ENCODE measurements around the gene FRAS1. TPM values are rescaled to one million over a fixed set of nuclear protein-coding genes. Genes with fewer than 3 reads are reported as not detected.

Gene FRAS1
- total RNA-seq, 8 experiments from 2014 or later = 0.59 to 28.6 (median 5.4) TPM

- in situ Hi-C loops (cut with MboI; ENCODE audit: low pct_unique_long_range_greater_than_20kb in 2 of 9, low sequenced_read_pairs in 9 of 9, unreplicated experiment in 9 of 9) = no loop called here
- 83 to 100% (median 92%) methylated on average over 1 to 2 of the region's 2 CpGs; no CpG with 5 or more reads in 1 of the 10 experiments for WGBS, 10 experiments
- Histone ChIP-seq H3K4me1 (replicated peaks in 1 of 2) (no peaks in the 10 kb centered on the region), H3K4me3 (no peak overlapping the region), H3K27ac (no peak overlapping the region)
- ATAC-seq (replicated peaks in 6 of 8) = no peak
Measured at GRCh38 chr4:78345237-78345636, 288.1 kb downstream of the FRAS1 start.

DNA sequence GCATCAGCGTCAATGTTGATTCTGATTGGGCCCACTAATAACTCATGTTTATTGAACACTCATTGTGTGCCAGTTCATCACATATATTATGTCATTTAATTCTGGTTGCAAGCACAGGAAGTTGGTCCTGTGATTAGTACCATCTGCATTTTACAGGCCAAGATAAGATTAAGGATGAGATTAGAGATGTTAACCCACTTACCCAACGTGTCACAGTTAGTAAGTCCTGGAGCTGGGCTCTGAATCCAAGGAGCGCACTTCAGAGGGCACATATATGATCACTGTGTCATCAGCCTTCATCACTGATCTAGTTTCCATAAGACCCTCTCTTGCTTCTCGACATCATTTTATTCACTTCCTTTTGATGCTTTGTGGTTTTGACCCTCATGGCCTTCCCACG, 289.1 kb downstream of the FRAS1 start:
- in situ Hi-C loops (cut with MboI; ENCODE audit: low pct_unique_long_range_greater_than_20kb in 2 of 9, low sequenced_read_pairs in 9 of 9, unreplicated experiment in 9 of 9) = no loop called here
- WGBS, 10 experiments = 69 to 100% (median 92%) methylated on average over 1 to 5 of the region's 5 CpGs
- Histone ChIP-seq H3K27ac (no peak overlapping the region), H3K4me3 (no peak overlapping the region), H3K4me1 (replicated peaks in 1 of 2) (no peaks in the 10 kb centered on the region)
- ATAC-seq (replicated peaks in 6 of 8) = no peak

DNA sequence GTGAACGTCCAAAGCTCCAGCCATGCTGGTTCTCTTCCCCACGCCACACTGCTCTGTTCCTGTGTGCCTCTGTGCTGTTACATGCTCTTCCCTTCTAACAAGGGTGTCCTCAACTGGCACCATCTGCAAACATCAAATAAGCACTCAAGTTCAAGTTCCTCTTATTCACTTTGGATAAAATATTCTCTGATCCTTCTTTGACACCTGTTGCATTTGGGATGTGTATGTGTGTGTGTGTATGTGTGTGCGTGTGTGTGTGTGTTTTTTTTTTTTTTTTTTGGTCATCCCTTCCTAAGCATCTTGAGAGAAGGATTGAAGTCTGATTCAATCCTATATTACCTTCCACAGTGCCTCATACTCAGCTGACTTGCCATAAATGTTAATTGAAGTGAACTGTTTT, 290.4 kb downstream of the FRAS1 start:
- no peak overlapping the region for H3K4me3 ChIP-seq
- WGBS, 10 experiments = 45 to 100% (median 86%) methylated on average over 1 to 2 of the region's 3 CpGs; no CpG with 5 or more reads in 3 of the 10 experiments
- no peak overlapping the region for H3K27ac ChIP-seq
- no peak for ATAC-seq (replicated peaks in 6 of 8)
- no peaks in the 10 kb centered on the region for H3K4me1 ChIP-seq (replicated peaks in 1 of 2)
- in situ Hi-C loops (cut with MboI; ENCODE audit: low pct_unique_long_range_greater_than_20kb in 2 of 9, low sequenced_read_pairs in 9 of 9, unreplicated experiment in 9 of 9) = no loop called here

- no peak overlapping the region for H3K4me3 ChIP-seq
- H3K27ac ChIP-seq = no peak overlapping the region
- peaks cover 11 to 13% of the 10 kb centered on the region in 2 donors for H3K4me1 ChIP-seq (replicated peaks in 1 of 2)
- in situ Hi-C loops (cut with MboI; ENCODE audit: low pct_unique_long_range_greater_than_20kb in 2 of 9, low sequenced_read_pairs in 9 of 9, unreplicated experiment in 9 of 9) = no loop called here
- 40 to 100% (median 79%) methylated on average over 1 to 3 of the region's 6 CpGs; no CpG with 5 or more reads in 2 of the 10 experiments for WGBS, 10 experiments
- peak in 1 of 8 experiments; percentile 38 for ATAC-seq (replicated peaks in 6 of 8)
Measured at GRCh38 chr4:78353921-78354320, 296.8 kb downstream of the FRAS1 start.

- ATAC-seq (replicated peaks in 6 of 8) = peak in 1 of 8 experiments; percentile 52
- WGBS, 10 experiments = 20 to 91% (median 57%) methylated on average over 1 to 4 of the region's 4 CpGs
- peaks cover 11 to 13% of the 10 kb centered on the region in 2 donors for H3K4me1 ChIP-seq (replicated peaks in 1 of 2)
- H3K4me3 ChIP-seq = no peak overlapping the region
- in situ Hi-C loops (cut with MboI; ENCODE audit: low pct_unique_long_range_greater_than_20kb in 2 of 9, low sequenced_read_pairs in 9 of 9, unreplicated experiment in 9 of 9) = no loop called here
- H3K27ac ChIP-seq = no peak overlapping the region
Measured at GRCh38 chr4:78354782-78355181, 297.7 kb downstream of the FRAS1 start.

- in situ Hi-C loops (cut with MboI; ENCODE audit: low pct_unique_long_range_greater_than_20kb in 2 of 9, low sequenced_read_pairs in 9 of 9, unreplicated experiment in 9 of 9) = no loop called here
- no peak for ATAC-seq (replicated peaks in 6 of 8)
- Histone ChIP-seq H3K4me3 (no peak overlapping the region), H3K27ac (no peak overlapping the region), H3K4me1 (replicated peaks in 1 of 2) (peaks cover 11 to 13% of the 10 kb centered on the region in 2 donors)
- 80 to 100% (median 93%) methylated on average over 1 to 3 of the region's 3 CpGs; no CpG with 5 or more reads in 4 of the 10 experiments for WGBS, 10 experiments
Measured at GRCh38 chr4:78355306-78355705, 298.2 kb downstream of the FRAS1 start.

DNA sequence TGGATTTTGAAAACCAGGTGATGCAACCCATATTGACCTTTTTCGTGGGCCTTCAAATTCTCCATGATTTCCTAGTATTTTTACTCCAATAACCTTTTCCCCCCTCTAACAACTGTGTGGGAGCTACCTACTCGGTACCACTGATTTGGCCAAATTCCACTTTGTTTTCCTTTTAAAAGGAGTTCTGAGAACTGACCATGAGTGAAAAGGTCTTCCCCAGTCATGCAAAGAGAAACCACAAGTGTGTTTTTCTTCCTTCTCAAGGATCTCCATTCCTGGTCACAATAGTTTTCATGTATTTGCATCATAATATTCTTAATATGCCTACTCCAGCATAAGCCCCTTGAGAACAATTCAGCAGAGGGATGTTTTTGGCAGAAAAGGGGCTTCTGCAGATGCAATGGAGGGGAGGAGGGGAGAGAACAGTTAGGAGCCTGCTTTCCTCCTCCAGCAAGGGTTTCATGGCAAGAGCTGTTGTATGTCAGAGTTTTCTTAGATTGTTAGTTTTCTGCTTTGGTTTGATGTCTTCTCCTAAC, 299.2 kb downstream of the FRAS1 start:
- no peak for ATAC-seq (replicated peaks in 6 of 8)
- in situ Hi-C loops (cut with MboI; ENCODE audit: low pct_unique_long_range_greater_than_20kb in 2 of 9, low sequenced_read_pairs in 9 of 9, unreplicated experiment in 9 of 9) = no loop called here
- 14 to 100% (median 57%) methylated on average over 1 to 2 of the region's 2 CpGs; no CpG with 5 or more reads in 2 of the 10 experiments for whole genome bisulfite sequencing, 10 experiments
- peaks cover 11 to 13% of the 10 kb centered on the region in 2 donors for H3K4me1 ChIP-seq (replicated peaks in 1 of 2)
- no peak overlapping the region for H3K4me3 ChIP-seq
- no peak overlapping the region for H3K27ac ChIP-seq

- no peak overlapping the region for H3K27ac ChIP-seq
- WGBS, 10 experiments = 0 to 100% (median 40%) methylated on average over 1 of the region's 1 CpG; no CpG with 5 or more reads in 7 of the 10 experiments
- H3K4me1 ChIP-seq (replicated peaks in 1 of 2) = peaks cover 11 to 13% of the 10 kb centered on the region in 2 donors
- no peak for ATAC-seq (replicated peaks in 6 of 8)
- no peak overlapping the region for H3K4me3 ChIP-seq
- in situ Hi-C loops (cut with MboI; ENCODE audit: low pct_unique_long_range_greater_than_20kb in 2 of 9, low sequenced_read_pairs in 9 of 9, unreplicated experiment in 9 of 9) = no loop called here
Measured at GRCh38 chr4:78357122-78357521, 300.0 kb downstream of the FRAS1 start.

DNA sequence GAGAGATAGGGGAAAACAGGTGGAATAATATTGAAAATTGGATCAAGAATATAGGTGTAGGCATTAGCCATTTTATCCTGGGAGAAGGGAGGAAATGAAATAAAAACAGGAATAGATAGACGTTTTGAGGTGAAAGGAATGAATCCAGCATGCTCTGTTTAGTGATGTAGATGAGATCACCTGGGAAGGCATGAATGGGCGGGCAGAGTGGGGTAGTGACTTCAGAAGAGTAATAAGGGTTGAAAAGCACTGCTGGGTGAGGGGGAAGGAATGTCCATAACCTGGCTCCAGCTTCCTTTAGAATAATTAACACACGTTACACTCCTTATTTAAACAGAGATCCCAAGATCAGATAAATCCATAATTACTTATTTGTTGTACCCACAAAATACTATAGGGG, 303.3 kb downstream of the FRAS1 start:
- Histone ChIP-seq H3K4me3 (no peak overlapping the region), H3K4me1 (replicated peaks in 1 of 2) (peaks cover 3 to 4% of the 10 kb centered on the region in 2 donors), H3K27ac (no peak overlapping the region)
- WGBS, 10 experiments = 32 to 86% (median 65%) methylated on average over 1 to 3 of the region's 3 CpGs
- ATAC-seq (replicated peaks in 6 of 8) = no peak
- in situ Hi-C loops (cut with MboI; ENCODE audit: low pct_unique_long_range_greater_than_20kb in 2 of 9, low sequenced_read_pairs in 9 of 9, unreplicated experiment in 9 of 9) = no loop called here

- no peak for ATAC-seq (replicated peaks in 6 of 8)
- 35 to 60% (median 48%) methylated on average over 1 to 4 of the region's 4 CpGs for WGBS, 10 experiments
- H3K4me3 ChIP-seq = no peak overlapping the region
- in situ Hi-C loops (cut with MboI; ENCODE audit: low pct_unique_long_range_greater_than_20kb in 2 of 9, low sequenced_read_pairs in 9 of 9, unreplicated experiment in 9 of 9) = no loop called here
- no peak overlapping the region for H3K27ac ChIP-seq
- H3K4me1 ChIP-seq (replicated peaks in 1 of 2) = no peaks in the 10 kb centered on the region
Measured at GRCh38 chr4:78361621-78362120, 304.5 kb downstream of the FRAS1 start.

DNA sequence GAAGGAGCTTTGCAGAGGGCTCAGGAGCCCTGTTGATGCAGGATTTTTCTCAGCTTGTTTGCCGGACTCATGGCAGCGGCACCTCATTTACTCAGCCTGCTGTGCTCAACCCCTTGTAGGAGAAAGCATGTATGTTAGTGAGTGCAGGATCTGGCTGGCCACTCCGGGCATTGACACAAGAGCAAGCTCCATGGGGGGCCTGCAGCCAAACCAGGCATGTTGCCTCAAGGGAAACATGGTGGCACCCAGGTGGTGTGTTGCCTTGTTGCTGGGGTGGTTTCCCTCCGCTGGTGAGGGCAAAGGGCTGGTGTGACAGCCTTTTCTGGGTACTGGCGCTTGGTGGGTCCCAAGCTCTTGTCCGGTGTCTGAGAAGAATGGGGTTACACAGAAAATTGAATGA, 305.2 kb downstream of the FRAS1 start:
- in situ Hi-C loops (cut with MboI; ENCODE audit: low pct_unique_long_range_greater_than_20kb in 2 of 9, low sequenced_read_pairs in 9 of 9, unreplicated experiment in 9 of 9) = no loop called here
- 71 to 100% (median 83%) methylated on average over 1 to 5 of the region's 6 CpGs; no CpG with 5 or more reads in 3 of the 10 experiments for WGBS, 10 experiments
- Histone ChIP-seq H3K4me1 (replicated peaks in 1 of 2) (no peaks in the 10 kb centered on the region), H3K4me3 (no peak overlapping the region), H3K27ac (no peak overlapping the region)
- no peak for ATAC-seq (replicated peaks in 6 of 8)

DNA sequence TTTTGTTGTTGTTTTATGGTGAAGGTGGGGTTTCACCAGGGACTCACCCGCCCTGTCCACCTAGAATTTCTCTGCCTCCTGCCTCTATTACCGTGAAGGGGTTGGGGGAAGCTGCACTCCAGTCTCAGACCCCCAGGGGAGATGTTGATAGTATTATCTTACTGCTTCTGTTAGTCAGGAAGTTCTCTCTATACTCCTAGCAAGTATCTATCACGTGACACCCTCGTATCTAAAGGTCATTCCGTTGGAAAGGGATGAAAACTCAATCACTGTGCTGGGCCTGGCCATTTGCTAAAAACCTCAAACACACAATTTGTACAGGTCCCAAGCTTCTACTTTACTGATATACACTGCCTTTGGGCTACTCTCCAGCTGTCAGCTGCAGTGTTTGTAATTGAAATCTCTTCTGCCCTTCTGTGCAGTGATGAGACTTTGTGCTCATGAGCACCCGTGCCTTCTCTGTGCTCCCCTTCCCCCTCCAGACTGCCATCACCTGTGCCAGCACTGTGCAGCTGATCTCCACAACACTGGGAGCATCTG, 306.0 kb downstream of the FRAS1 start:
- in situ Hi-C loops (cut with MboI; ENCODE audit: low pct_unique_long_range_greater_than_20kb in 2 of 9, low sequenced_read_pairs in 9 of 9, unreplicated experiment in 9 of 9) = no loop called here
- ATAC-seq (replicated peaks in 6 of 8) = no peak
- WGBS, 10 experiments = 48 to 80% (median 65%) methylated on average over 1 to 6 of the region's 6 CpGs; no CpG with 5 or more reads in 3 of the 10 experiments
- Histone ChIP-seq H3K4me3 (no peak overlapping the region), H3K27ac (no peak overlapping the region), H3K4me1 (replicated peaks in 1 of 2) (no peaks in the 10 kb centered on the region)

- WGBS, 10 experiments = 15 to 75% (median 44%) methylated on average over 1 to 4 of the region's 4 CpGs; no CpG with 5 or more reads in 3 of the 10 experiments
- Histone ChIP-seq H3K4me1 (replicated peaks in 1 of 2) (peaks cover 6 to 14% of the 10 kb centered on the region in 2 donors), H3K27ac (no peak overlapping the region), H3K4me3 (peak overlapping the region in 2 of 5 donors; percentile 16 to 21)
- ATAC-seq (replicated peaks in 6 of 8) = peak; percentile 33 to 100 (median 71)
- in situ Hi-C loops (cut with MboI; ENCODE audit: low pct_unique_long_range_greater_than_20kb in 2 of 9, low sequenced_read_pairs in 9 of 9, unreplicated experiment in 9 of 9) = no loop called here
Measured at GRCh38 chr4:78369679-78370078, 312.6 kb downstream of the FRAS1 start.
